ENCODE results near the gene TANK. TPM values are rescaled to one million over a fixed set of nuclear protein-coding genes. Genes with fewer than 3 reads are reported as not detected.

TANK gene
- 104 and 113 TPM in 2 replicates for total RNA-seq
- 66.5 and 96.4 TPM in 2 replicates for polyA plus RNA-seq
- polyA plus RNA-seq (2012) = 44.1 and 57.6 TPM in 2 replicates
- 5.0 and 15.7 TPM in 2 replicates for polyA minus RNA-seq (ENCODE audit: low replicate concordance)

GRCh38 chr2:161160226-161161073, at the start of gene TANK:
TANK (plus strand) TSS chr2:161160428; CDS start chr2:161179663, 19,235 bp downstream.
- peak within 1 kb of the TSS; percentile 89 for H3K4me2 ChIP-seq (ENCODE audit: extremely low read depth, insufficient read depth, low read length)
- peak; percentile 95 to 98 for DNase-seq (ENCODE audit: low read depth in 2 of 2)
- H3K79me2 ChIP-seq (ENCODE audit: control insufficient read depth, insufficient read depth, low read length) = peaks cover 41% of the 10 kb centered on the region
- H3K27me3 ChIP-seq (ENCODE audit: control insufficient read depth, insufficient read depth, low read length) = no peaks in the 10 kb centered on the region
- peak within 1 kb of the TSS; percentile 98 for H3K9ac ChIP-seq (ENCODE audit: insufficient read depth, low read length)
- no peak for TF ChIP-seq EZH2 (IDR thresholded peaks at IDR 0.05; ENCODE audit: low read length, missing control alignments)
- no peak for TF ChIP-seq CTCF (conservative IDR thresholded peaks at IDR 0.05 in 1 of 2, IDR thresholded peaks at IDR 0.05 in 1 of 2; ENCODE audit: low read depth in 1 of 2, low read length in 2 of 2)
- peak within 1 kb of the TSS; percentile 76 for H2AFZ ChIP-seq (ENCODE audit: low read length)
- H3K9me3 ChIP-seq (ENCODE audit: control insufficient read depth, insufficient read depth, low read depth, low read length) = no peaks in the 10 kb centered on the region
- H3K4me1 ChIP-seq (ENCODE audit: control insufficient read depth, extremely low read depth, insufficient read depth, low read length) = peaks cover 2% of the 10 kb centered on the region
- H3K36me3 ChIP-seq (ENCODE audit: control insufficient read depth, insufficient read depth, low read length) = no peaks in the 10 kb centered on the region
- no peaks in the 10 kb centered on the region for H4K20me1 ChIP-seq (ENCODE audit: control insufficient read depth, extremely low read depth, insufficient read depth, low read length)
- H3K27ac ChIP-seq (ENCODE audit: insufficient read depth, low read length) = peak within 1 kb of the TSS; percentile 100
- H3K4me3 ChIP-seq (replicated peaks in 1 of 4; ENCODE audit: control extremely low read depth in 1 of 4, insufficient read depth in 1 of 4, low read depth in 3 of 4, low read length in 4 of 4) = peak within 1 kb of the TSS; percentile 89 to 99 (median 95)

DNA sequence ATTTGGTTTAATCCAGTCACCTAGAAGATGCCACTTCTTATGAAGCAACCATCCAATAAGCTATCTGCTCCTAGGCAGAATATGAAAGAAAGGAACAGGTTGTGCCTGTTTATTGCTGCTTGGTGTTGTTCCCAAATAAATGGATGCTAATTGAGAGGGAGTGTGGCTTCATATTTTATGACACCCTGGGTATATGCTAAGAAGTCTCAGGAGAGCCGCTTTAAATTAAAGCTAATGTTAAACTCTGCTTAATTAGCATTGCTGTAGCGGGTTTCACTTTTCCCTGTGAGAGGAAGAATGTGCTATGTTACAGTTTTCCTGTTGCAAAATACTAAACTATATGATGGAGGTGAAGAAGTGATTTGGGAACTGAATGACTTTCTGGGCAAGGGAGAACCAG, 48.7 kb upstream of the TANK start:
- no peak overlapping the region for H3K4me2 ChIP-seq (ENCODE audit: extremely low read depth, insufficient read depth, low read length)
- no peak overlapping the region for H2AFZ ChIP-seq (ENCODE audit: low read length)
- no peak overlapping the region for H3K9ac ChIP-seq (ENCODE audit: insufficient read depth, low read length)
- H3K4me3 ChIP-seq (replicated peaks in 1 of 4; ENCODE audit: control extremely low read depth in 1 of 4, insufficient read depth in 1 of 4, low read depth in 3 of 4, low read length in 4 of 4) = no peak overlapping the region
- no peak for TF ChIP-seq CTCF (conservative IDR thresholded peaks at IDR 0.05 in 1 of 2, IDR thresholded peaks at IDR 0.05 in 1 of 2; ENCODE audit: low read depth in 1 of 2, low read length in 2 of 2)
- no peak for TF ChIP-seq EZH2 (IDR thresholded peaks at IDR 0.05; ENCODE audit: low read length, missing control alignments)
- no peak overlapping the region for H3K27ac ChIP-seq (ENCODE audit: insufficient read depth, low read length)
- no peaks in the 10 kb centered on the region for H3K9me3 ChIP-seq (ENCODE audit: control insufficient read depth, insufficient read depth, low read depth, low read length)
- DNase-seq (ENCODE audit: low read depth in 2 of 2) = no peak
- no peaks in the 10 kb centered on the region for H3K27me3 ChIP-seq (ENCODE audit: control insufficient read depth, insufficient read depth, low read length)
- H3K79me2 ChIP-seq (ENCODE audit: control insufficient read depth, insufficient read depth, low read length) = no peaks in the 10 kb centered on the region
- H4K20me1 ChIP-seq (ENCODE audit: control insufficient read depth, extremely low read depth, insufficient read depth, low read length) = no peaks in the 10 kb centered on the region
- H3K36me3 ChIP-seq (ENCODE audit: control insufficient read depth, insufficient read depth, low read length) = no peaks in the 10 kb centered on the region
- no peaks in the 10 kb centered on the region for H3K4me1 ChIP-seq (ENCODE audit: control insufficient read depth, extremely low read depth, insufficient read depth, low read length)

DNA sequence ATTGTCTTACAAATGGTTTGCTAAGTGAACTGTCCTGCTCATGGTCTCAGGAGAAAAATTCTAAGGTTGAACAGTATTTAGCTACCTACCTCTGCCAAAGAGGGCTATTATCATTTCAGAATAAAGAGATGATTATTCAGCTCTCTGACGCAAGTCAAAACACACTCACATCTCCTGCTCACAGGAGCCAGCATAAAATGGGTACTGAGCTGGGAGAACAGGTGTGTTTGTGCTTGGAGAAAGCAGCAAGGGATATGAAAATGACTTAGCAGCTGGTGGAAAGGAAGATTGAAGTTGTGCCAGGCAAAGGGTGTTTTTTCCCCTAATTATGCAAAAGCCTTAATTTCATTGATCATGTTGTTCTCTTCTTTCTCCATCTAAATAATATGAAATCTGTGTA, 47.3 kb upstream of the TANK start:
- H3K9ac ChIP-seq (ENCODE audit: insufficient read depth, low read length) = no peak overlapping the region
- H3K79me2 ChIP-seq (ENCODE audit: control insufficient read depth, insufficient read depth, low read length) = no peaks in the 10 kb centered on the region
- H3K27ac ChIP-seq (ENCODE audit: insufficient read depth, low read length) = no peak overlapping the region
- no peaks in the 10 kb centered on the region for H4K20me1 ChIP-seq (ENCODE audit: control insufficient read depth, extremely low read depth, insufficient read depth, low read length)
- H3K4me3 ChIP-seq (replicated peaks in 1 of 4; ENCODE audit: control extremely low read depth in 1 of 4, insufficient read depth in 1 of 4, low read depth in 3 of 4, low read length in 4 of 4) = no peak overlapping the region
- H3K4me1 ChIP-seq (ENCODE audit: control insufficient read depth, extremely low read depth, insufficient read depth, low read length) = no peaks in the 10 kb centered on the region
- TF ChIP-seq CTCF (conservative IDR thresholded peaks at IDR 0.05 in 1 of 2, IDR thresholded peaks at IDR 0.05 in 1 of 2; ENCODE audit: low read depth in 1 of 2, low read length in 2 of 2) = no peak
- no peak for TF ChIP-seq EZH2 (IDR thresholded peaks at IDR 0.05; ENCODE audit: low read length, missing control alignments)
- no peak overlapping the region for H2AFZ ChIP-seq (ENCODE audit: low read length)
- no peaks in the 10 kb centered on the region for H3K36me3 ChIP-seq (ENCODE audit: control insufficient read depth, insufficient read depth, low read length)
- H3K27me3 ChIP-seq (ENCODE audit: control insufficient read depth, insufficient read depth, low read length) = no peaks in the 10 kb centered on the region
- H3K9me3 ChIP-seq (ENCODE audit: control insufficient read depth, insufficient read depth, low read depth, low read length) = no peaks in the 10 kb centered on the region
- DNase-seq (ENCODE audit: low read depth in 2 of 2) = no peak
- H3K4me2 ChIP-seq (ENCODE audit: extremely low read depth, insufficient read depth, low read length) = no peak overlapping the region

Data from fibroblast of lung (primary cell).